Thyroid gland (tissue), 4 donors: ENCODE results near the gene YIF1B.

ENCODE experiments used
- POLR2A ChIP-seq, 2 donors: fragments of 450-650 bp; IDR thresholded peaks; one replicate each; pipeline ENCODE4 v1.6.1; 2017; ENCODE audit warnings: antibody characterized with exemption in 2 of 2, mild to moderate bottlenecking in 2 of 2, moderate library complexity in 1 of 2
- TF ChIP-seq, protein P1 (sequence below), 6 experiments: fragments of 200-600 bp in 3 of 6; fragments of 450-650 bp in 3 of 6; sonication (generic) in 3 of 6; IDR thresholded peaks; one replicate each; pipeline ENCODE4 v1.5.1; 2016 to 2019; ENCODE audit warnings: antibody characterized with exemption in 6 of 6, mild to moderate bottlenecking in 2 of 6, inconsistent platforms in 1 of 6, moderate library complexity in 1 of 6

DNA sequence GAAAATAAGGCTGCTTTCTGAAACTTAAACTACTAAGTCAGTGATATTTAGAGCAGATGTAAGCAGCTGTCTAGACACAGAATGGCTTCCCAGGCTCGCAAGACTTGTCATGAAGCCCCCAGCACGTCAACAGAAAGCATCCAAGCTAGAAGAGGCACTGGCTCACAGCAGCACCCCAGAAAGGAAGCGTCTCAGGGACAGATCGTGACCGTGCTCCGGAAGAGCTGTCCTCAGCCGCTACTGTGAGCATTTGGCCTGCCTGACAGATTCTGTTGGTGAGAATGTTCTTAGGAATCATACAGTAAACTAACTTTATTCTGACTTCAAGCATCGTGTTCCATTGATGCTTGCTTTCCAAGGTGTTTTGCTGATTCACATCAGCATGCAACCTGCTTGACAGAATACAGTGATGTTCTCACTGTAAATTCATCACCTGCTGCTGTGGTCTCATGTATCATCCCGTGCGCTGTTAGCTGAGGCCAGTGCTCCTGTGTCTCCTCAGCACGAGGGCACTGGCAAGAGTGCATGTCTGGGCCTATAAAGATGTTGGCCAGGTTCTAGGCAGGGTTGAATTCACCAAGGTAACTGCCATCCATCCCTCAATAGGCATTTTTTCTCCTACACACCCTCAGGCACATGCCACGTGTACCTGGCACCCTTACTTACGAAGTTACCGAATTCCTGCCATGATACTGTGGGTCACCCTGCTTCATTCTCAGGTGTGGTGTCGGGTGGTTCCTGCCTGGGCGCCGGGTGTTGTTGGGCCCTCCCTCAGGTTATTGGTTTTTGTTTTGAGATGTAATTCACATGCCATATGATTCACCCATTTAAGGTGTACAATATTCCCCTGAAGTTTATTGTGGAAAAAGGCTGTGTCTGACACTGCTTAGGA, 35.5 kb downstream of the YIF1B start:
- TF ChIP-seq, protein P1, sequence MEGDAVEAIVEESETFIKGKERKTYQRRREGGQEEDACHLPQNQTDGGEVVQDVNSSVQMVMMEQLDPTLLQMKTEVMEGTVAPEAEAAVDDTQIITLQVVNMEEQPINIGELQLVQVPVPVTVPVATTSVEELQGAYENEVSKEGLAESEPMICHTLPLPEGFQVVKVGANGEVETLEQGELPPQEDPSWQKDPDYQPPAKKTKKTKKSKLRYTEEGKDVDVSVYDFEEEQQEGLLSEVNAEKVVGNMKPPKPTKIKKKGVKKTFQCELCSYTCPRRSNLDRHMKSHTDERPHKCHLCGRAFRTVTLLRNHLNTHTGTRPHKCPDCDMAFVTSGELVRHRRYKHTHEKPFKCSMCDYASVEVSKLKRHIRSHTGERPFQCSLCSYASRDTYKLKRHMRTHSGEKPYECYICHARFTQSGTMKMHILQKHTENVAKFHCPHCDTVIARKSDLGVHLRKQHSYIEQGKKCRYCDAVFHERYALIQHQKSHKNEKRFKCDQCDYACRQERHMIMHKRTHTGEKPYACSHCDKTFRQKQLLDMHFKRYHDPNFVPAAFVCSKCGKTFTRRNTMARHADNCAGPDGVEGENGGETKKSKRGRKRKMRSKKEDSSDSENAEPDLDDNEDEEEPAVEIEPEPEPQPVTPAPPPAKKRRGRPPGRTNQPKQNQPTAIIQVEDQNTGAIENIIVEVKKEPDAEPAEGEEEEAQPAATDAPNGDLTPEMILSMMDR (IDR thresholded peaks at IDR 0.05) = no peak
- TF ChIP-seq POLR2A (IDR thresholded peaks at IDR 0.05) = no peak
